Activated T-helper 2 cell treated with anti-CD3 and anti-CD28 coated beads, Interferon-gamma antibody, Interleukin-2, Interleukin-4, amounts not matched to agents 10 μg/mL and 5 μg/mL and 100 μg/mL, durations not matched to agents 14 hours and 24 hours and 36 hours (primary cell): ENCODE data around the gene SLC26A5. TPM values are rescaled to one million over a fixed set of nuclear protein-coding genes. Genes with fewer than 3 reads are reported as not detected.
"Not testable (repeated sequence)": the region's sequence is repeated elsewhere in the genome, so short reads cannot be mapped to it uniquely, and the experiment has no call there.

ENCODE experiments used
- DNase-seq: peaks from one replicate; pipeline ENCODE4 v3.0.0; 2021; ENCODE audit warnings: low spot score
- H3K27ac Mint-ChIP-seq: one replicate; pipeline ENCODE4 v1.8.0; 2021; ENCODE audit warnings: mixed read lengths
- H3K27me3 Mint-ChIP-seq: one replicate; pipeline ENCODE4 v1.8.0; 2021; ENCODE audit warnings: low read depth, mixed read lengths
- H3K36me3 Mint-ChIP-seq: one replicate; pipeline ENCODE4 v1.8.0; 2021; ENCODE audit warnings: low read depth, mixed read lengths
- H3K4me1 Mint-ChIP-seq: one replicate; pipeline ENCODE4 v1.8.0; 2021; ENCODE audit warnings: low read depth, mixed read lengths
- H3K4me3 Mint-ChIP-seq: one replicate; pipeline ENCODE4 v1.8.0; 2021; ENCODE audit warnings: low read depth, mild to moderate bottlenecking, moderate library complexity, mixed read lengths
- H3K9me3 Mint-ChIP-seq: one replicate; pipeline ENCODE4 v1.8.0; 2021; ENCODE audit warnings: mixed read lengths
- intact Hi-C: fragments of 100-400 bp; cut with micrococcal nuclease; formaldehyde crosslinking; loops from one replicate; pipeline ENCODE4 v1.15.1; 2023
- total RNA-seq: library from RNA; stranded (reverse); gene quantifications from 2 replicates; pipeline ENCODE4 v1.2.3, GENCODE V29; 2022

The SLC26A5 gene
- total RNA-seq, 1 donor from 2014 or later, result not detected

- H3K4me1 Mint-ChIP-seq, result no peaks in the 10 kb centered on the region
- H3K27me3 Mint-ChIP-seq, result peaks cover 29% of the 10 kb centered on the region
- no peak overlapping the region for H3K27ac Mint-ChIP-seq
- no peaks in the 10 kb centered on the region for H3K9me3 Mint-ChIP-seq
- H3K36me3 Mint-ChIP-seq, result no peaks in the 10 kb centered on the region
- intact Hi-C loops, result no loop called here
- no peak overlapping the region for H3K4me3 Mint-ChIP-seq
- no peak for DNase-seq
Measured at GRCh38 chr7:103437623-103438022, 8.4 kb downstream of the SLC26A5 start.

GRCh38 chr7:103432712-103433111 lies 13.3 kb downstream of the SLC26A5 start:
- Mint-ChIP-seq H3K36me3 (no peaks in the 10 kb centered on the region), H3K27me3 (peaks cover 15% of the 10 kb centered on the region), H3K9me3 (no peaks in the 10 kb centered on the region), H3K4me1 (no peaks in the 10 kb centered on the region), H3K4me3 (no peak overlapping the region), H3K27ac (no peak overlapping the region)
- DNase-seq, result no peak
- intact Hi-C loops, result no loop called here

- intact Hi-C loops, result no loop called here
- no peak for DNase-seq
- Mint-ChIP-seq H3K9me3 (no peaks in the 10 kb centered on the region), H3K27ac (no peak overlapping the region), H3K27me3 (peaks cover 11% of the 10 kb centered on the region), H3K4me1 (no peaks in the 10 kb centered on the region), H3K4me3 (no peak overlapping the region), H3K36me3 (no peaks in the 10 kb centered on the region)
Measured at GRCh38 chr7:103425177-103425576, 20.8 kb downstream of the SLC26A5 start.

- H3K4me1 Mint-ChIP-seq, result no peaks in the 10 kb centered on the region
- H3K27me3 Mint-ChIP-seq, result peaks cover 11% of the 10 kb centered on the region
- no peaks in the 10 kb centered on the region for H3K9me3 Mint-ChIP-seq
- no peaks in the 10 kb centered on the region for H3K36me3 Mint-ChIP-seq
- no peak overlapping the region for H3K4me3 Mint-ChIP-seq
- no peak for DNase-seq
- intact Hi-C loops, result no loop called here
- H3K27ac Mint-ChIP-seq, result no peak overlapping the region
Measured at GRCh38 chr7:103423467-103424179, 22.4 kb downstream of the SLC26A5 start.

GRCh38 chr7:103420857-103421384 lies 25.1 kb downstream of the SLC26A5 start:
- Mint-ChIP-seq H3K27me3 (peaks cover 18% of the 10 kb centered on the region), H3K4me3 (no peak overlapping the region), H3K36me3 (no peaks in the 10 kb centered on the region), H3K9me3 (no peaks in the 10 kb centered on the region), H3K4me1 (no peaks in the 10 kb centered on the region), H3K27ac (no peak overlapping the region)
- intact Hi-C loops, result no loop called here
- DNase-seq, result no peak

- intact Hi-C loops, result no loop called here
- Mint-ChIP-seq H3K9me3 (no peaks in the 10 kb centered on the region), H3K27ac (no peak overlapping the region), H3K4me1 (no peaks in the 10 kb centered on the region), H3K36me3 (no peaks in the 10 kb centered on the region), H3K27me3 (peaks cover 19% of the 10 kb centered on the region), H3K4me3 (no peak overlapping the region)
- DNase-seq, result no peak
Measured at GRCh38 chr7:103418241-103418640, 27.8 kb downstream of the SLC26A5 start.

- intact Hi-C loops, result no loop called here
- Mint-ChIP-seq H3K4me1 (no peaks in the 10 kb centered on the region), H3K27me3 (peaks cover 19% of the 10 kb centered on the region), H3K4me3 (no peak overlapping the region), H3K9me3 (no peaks in the 10 kb centered on the region), H3K27ac (no peak overlapping the region), H3K36me3 (no peaks in the 10 kb centered on the region)
- DNase-seq, result no peak
Measured at GRCh38 chr7:103413407-103413806, 32.6 kb downstream of the SLC26A5 start.

- no peak for DNase-seq
- Mint-ChIP-seq H3K4me1 (no peaks in the 10 kb centered on the region), H3K4me3 (no peak overlapping the region), H3K9me3 (no peaks in the 10 kb centered on the region), H3K36me3 (no peaks in the 10 kb centered on the region), H3K27me3 (peaks cover 14% of the 10 kb centered on the region), H3K27ac (no peak overlapping the region)
- intact Hi-C loops, result no loop called here
Measured at GRCh38 chr7:103412151-103412550, 33.9 kb downstream of the SLC26A5 start.

GRCh38 chr7:103405789-103406613 lies 40.0 kb downstream of the SLC26A5 start:
- not testable (repeated sequence) for H3K9me3 Mint-ChIP-seq, H3K4me1 Mint-ChIP-seq, DNase-seq, H3K27ac Mint-ChIP-seq, H3K4me3 Mint-ChIP-seq, H3K36me3 Mint-ChIP-seq
- peaks cover 19% of the 10 kb centered on the region for H3K27me3 Mint-ChIP-seq
- intact Hi-C loops, result loop anchor here (2.0 kb wide), 1 partner anchor 107 kb away; no protein-coding TSS in a partner anchor

GRCh38 chr7:103399687-103400086 lies 46.3 kb downstream of the SLC26A5 start:
- H3K4me3 Mint-ChIP-seq, H3K27ac Mint-ChIP-seq, H3K9me3 Mint-ChIP-seq, DNase-seq, H3K4me1 Mint-ChIP-seq, H3K36me3 Mint-ChIP-seq, intact Hi-C loops: not testable (repeated sequence)
- peaks cover 18% of the 10 kb centered on the region for H3K27me3 Mint-ChIP-seq

- Mint-ChIP-seq H3K36me3 (no peaks in the 10 kb centered on the region), H3K4me3 (no peak overlapping the region), H3K4me1 (no peaks in the 10 kb centered on the region), H3K9me3 (no peaks in the 10 kb centered on the region), H3K27ac (no peak overlapping the region), H3K27me3 (peaks cover 13% of the 10 kb centered on the region)
- intact Hi-C loops, result no loop called here
- DNase-seq, result no peak
Measured at GRCh38 chr7:103398483-103399127, 47.4 kb downstream of the SLC26A5 start.

- no peaks in the 10 kb centered on the region for H3K9me3 Mint-ChIP-seq
- H3K27me3 Mint-ChIP-seq, result peaks cover 4% of the 10 kb centered on the region
- DNase-seq, result no peak
- no peak overlapping the region for H3K27ac Mint-ChIP-seq
- no peak overlapping the region for H3K4me3 Mint-ChIP-seq
- H3K4me1 Mint-ChIP-seq, result no peaks in the 10 kb centered on the region
- intact Hi-C loops, result no loop called here
- H3K36me3 Mint-ChIP-seq, result no peaks in the 10 kb centered on the region
Measured at GRCh38 chr7:103396471-103396870, 49.5 kb downstream of the SLC26A5 start.

GRCh38 chr7:103395071-103395470 lies 50.9 kb downstream of the SLC26A5 start:
- no peak overlapping the region for H3K4me3 Mint-ChIP-seq
- DNase-seq, result no peak
- intact Hi-C loops, result no loop called here
- H3K4me1 Mint-ChIP-seq, result no peaks in the 10 kb centered on the region
- H3K27me3 Mint-ChIP-seq, result peaks cover 5% of the 10 kb centered on the region
- no peaks in the 10 kb centered on the region for H3K9me3 Mint-ChIP-seq
- no peaks in the 10 kb centered on the region for H3K36me3 Mint-ChIP-seq
- H3K27ac Mint-ChIP-seq, result no peak overlapping the region
